Measurements from ENCODE around the gene SLC6A11.

DNA sequence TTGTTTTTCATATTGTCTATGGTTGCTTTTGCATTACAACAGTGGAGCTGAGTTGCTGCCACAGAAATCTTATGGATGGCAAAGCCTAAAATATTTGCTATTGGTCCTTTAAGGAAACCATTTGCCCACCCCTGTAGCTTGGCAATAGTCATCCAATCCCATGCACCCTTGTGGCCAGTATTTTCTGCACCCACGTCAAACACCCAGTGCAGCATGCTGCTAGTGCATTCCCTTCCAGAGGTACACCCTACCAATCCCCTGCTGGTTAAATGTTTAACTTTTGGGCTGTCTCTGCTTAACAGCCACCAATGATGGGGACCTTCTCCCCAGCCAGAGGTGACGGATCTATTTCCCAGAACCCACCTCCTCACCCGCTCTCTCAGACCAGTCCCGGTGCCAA is 23.8 kb upstream of the SLC6A11 start:
- TF ChIP-seq CTCF (IDR thresholded peaks at IDR 0.05; ENCODE audit: low read length) (no peak), EZH2 (IDR thresholded peaks at IDR 0.05; ENCODE audit: borderline replicate concordance, low read length) (no peak)
